EH (cell line): ENCODE results near the gene CNTF.
"Not testable (repeated sequence)": the region's sequence is repeated elsewhere in the genome, so short reads cannot be mapped to it uniquely, and the experiment has no call there.

Experiments used
- DNase-seq: peaks from one replicate; pipeline ENCODE4 v3.0.0-alpha.2; 2015; ENCODE audit warnings: low read depth

The CNTF gene, protein sequence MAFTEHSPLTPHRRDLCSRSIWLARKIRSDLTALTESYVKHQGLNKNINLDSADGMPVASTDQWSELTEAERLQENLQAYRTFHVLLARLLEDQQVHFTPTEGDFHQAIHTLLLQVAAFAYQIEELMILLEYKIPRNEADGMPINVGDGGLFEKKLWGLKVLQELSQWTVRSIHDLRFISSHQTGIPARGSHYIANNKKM

DNA sequence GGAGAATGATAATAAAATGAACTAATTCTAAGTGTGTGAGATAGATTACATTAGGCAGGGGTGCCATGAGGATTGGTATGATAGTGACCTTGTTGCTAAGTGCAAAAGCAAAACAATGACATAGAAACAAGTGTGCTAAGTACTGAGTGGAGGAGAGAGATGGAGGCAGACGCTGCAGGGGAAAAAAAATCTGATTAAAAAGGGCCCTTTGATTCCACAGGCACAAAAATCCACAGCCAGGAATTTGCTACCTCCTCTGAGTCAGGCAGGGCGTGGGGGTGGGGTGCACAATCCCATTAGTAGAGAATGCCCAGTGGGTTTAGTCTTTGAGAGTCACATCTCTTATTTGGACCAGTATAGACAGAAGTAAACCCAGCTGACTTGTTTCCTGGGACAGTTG is at the start of gene CNTF:
Gene CNTF, plus strand, starts transcription at position 322 of the 400 bp plus-strand sequence. CDS start 88 bp downstream, outside the sequence.
- DNase-seq: peak; percentile 42

DNA sequence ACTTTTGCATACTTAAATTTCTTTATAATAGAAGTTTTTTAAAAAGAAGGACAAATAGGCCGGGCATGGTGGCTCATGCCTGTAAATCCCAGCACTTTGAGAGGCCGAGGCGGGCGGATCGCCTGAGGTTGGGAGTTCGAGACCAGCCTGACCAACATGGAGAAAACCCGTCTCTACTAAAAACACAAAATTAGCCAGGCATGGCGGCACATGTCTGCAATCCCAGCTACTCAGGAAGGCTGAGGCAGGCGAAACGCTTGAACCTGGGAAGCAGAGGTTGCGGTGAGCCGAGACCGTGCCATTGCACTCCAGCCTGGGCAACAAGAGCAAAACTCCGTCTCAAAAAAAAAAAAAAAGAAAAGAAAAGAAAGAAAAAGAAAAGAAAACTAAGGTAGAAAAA is 49.6 kb upstream of the CNTF start:
- not testable (repeated sequence) for DNase-seq

GRCh38 chr11:58573451-58574104 is 48.9 kb upstream of the CNTF start:
- peak; percentile 89 for DNase-seq

DNA sequence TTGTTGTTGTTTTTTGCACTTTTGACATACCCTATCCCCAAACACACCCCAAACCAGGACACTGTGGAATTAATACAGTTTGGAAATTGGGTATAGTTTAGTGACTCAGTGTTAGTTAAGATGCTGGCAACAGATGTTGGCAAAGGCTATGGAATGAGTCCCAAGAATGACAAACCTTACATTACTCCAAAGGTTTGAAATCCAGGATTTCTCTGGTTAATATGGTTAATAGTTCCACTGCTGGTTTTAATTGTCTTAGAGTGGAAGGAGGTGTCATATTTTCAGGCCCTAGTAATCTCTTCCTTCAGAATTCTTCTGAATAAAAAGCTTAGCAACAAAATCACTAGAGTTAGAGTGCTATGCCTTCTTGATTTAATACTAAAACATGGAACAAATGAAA is 47.6 kb upstream of the CNTF start:
- DNase-seq: peak; percentile 69

- DNase-seq: peak; percentile 78
These were observed 47.0 kb upstream of the CNTF start, which contains the start of gene LPXN for GRCh38 chr11:58575377-58576020. LPXN (minus strand) TSS chr11:58575856; CDS start chr11:58575772, 84 bp downstream.

GRCh38 chr11:58576887-58577471 is 45.5 kb upstream of the CNTF start:
- DNase-seq: peak; percentile 50

DNA sequence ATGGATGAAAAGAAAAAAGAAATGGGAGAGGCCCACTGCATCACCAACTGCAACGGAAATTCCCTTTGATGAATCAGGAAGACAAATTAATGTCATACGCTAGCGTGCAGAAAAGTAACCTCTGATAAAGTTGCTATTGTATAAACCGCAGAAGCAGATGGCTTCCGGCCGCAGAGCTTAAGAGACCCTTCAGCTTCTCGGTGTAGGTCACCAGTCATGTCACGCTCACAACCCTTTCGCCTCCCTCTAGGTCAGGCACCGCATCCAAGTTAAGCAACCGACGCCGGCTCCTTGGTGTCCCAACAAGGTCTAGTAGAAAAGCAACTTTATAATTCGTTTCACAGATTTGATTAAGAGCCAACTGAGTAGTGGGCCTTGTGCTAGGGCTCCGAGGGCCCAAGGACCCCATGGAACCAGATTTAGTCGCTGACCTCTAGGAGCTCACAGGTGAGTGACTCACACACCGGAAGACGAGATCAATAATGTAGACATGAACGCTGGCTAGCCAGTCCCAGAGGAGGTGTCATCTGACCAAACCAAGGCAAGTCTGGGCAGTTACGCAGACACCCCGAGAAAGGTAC is 44.8 kb upstream of the CNTF start:
- peak; percentile 91 for DNase-seq

DNA sequence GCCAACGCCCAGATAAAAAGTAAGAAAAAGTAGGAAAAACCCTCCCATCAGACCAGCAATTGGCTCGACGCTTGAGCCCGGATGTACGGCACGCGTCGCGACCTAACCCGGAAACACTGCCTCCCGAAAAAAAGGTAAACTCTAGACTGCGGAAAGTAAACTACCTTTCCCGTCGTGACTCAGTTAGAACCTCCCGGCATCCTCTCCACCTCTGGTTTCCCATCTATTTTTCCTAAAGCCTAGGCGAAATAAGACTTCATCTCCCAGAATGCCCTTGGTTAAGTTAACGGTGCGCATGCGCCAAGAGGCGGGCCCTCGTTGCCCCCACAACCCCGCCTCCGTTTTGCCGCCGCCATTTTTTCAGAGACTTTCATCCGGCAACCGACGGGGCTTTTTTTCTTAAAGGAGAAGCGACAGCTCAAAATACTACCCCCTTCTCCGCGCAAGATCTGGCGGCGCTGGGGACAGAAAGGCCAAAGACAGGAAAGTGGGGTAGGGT is 44.3 kb upstream of the CNTF start:
- DNase-seq: peak; percentile 99

DNA sequence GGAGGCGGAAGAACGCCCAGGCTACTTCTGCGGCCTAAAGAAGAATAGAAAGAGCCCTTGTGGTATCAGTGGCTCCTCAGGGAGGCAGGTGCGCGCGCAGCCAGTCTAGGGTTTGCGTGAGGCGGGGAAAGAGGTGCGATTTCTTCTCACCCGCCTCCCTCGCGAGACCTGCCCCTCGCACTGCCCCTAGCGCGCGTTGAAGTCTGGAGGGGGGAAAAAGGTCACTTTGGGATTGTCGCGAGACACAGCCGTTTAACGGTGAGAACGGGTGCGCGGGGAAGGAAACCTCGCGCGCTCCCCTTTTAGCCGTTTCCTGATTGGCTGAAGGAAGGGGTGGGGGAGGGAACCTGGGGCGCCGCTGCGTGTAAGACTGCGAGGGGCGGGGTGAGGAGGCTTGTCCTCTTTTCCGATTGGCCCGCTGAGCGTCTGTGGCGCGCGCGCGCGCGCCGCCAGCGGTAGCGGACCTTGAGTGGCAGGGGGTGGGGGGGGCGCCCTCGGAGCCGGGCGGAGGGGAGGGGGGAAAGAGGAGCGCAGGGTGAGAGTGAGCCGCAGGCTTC is 43.8 kb upstream of the CNTF start, which contains the start of gene ZFP91:
Gene ZFP91, plus strand, starts transcription at position 429 of the 557 bp plus-strand sequence. CDS start 219 bp downstream, outside the sequence.
- peak; percentile 98 for DNase-seq

DNA sequence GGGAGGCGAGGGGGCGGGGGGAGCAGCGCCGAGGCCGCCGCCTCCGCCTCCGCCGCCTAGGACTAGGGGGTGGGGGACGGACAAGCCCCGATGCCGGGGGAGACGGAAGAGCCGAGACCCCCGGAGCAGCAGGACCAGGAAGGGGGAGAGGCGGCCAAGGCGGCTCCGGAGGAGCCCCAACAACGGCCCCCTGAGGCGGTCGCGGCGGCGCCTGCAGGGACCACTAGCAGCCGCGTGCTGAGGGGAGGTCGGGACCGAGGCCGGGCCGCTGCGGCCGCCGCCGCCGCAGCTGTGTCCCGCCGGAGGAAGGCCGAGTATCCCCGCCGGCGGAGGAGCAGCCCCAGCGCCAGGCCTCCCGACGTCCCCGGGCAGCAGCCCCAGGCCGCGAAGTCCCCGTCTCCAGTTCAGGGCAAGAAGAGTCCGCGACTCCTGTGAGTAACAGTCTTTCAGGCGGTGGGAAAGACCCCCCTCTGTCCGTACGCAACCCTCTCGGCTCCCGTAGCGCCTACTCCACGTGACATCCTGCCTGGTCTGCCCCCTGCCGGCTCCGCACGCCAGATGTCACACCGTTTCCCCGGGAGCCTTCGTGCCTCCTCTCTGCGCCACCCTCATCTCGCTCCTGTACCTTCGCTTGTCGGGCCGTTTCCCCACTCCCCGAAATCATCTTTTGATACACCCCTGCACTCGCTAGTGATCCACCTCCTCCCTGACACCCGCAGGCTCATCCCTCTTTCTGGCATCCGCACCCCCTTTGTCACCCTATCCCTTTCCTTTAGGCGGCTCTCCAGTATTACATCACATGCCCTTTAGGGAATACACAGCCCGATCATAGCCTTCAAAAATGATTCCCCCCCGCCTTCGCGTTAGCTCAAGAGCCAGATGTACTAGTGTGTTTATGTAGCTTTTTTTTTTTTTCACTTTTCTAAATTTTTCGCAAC is 43.0 kb upstream of the CNTF start:
- DNase-seq: peak; percentile 89

- no peak for DNase-seq
These were observed 42.2 kb upstream of the CNTF start for GRCh38 chr11:58580311-58580710.

- no peak for DNase-seq
These were observed 40.0 kb upstream of the CNTF start for GRCh38 chr11:58582437-58582836.

DNA sequence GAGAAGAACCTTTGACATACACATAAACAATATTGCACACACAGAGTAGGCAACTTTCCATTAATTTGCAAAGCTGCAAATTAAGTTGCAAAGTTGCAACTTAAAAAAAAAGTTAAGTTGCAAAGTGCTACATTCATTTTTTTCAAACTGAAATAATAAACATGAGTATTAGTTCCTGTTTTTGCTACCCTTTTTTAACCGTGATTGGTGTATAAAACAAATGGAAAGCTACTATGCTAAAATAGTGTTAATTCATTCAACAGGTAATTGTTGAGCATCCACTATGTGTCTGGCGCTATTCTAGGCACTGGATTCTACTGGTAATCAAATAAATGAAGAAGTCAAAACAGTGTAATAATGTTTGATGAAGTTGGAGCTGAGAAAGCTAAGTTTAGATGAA is 35.5 kb upstream of the CNTF start:
- no peak for DNase-seq

GRCh38 chr11:58591659-58592058 is 30.8 kb upstream of the CNTF start:
- DNase-seq: no peak

GRCh38 chr11:58592760-58593472 is 29.5 kb upstream of the CNTF start:
- no peak for DNase-seq

GRCh38 chr11:58594826-58595225 is 27.6 kb upstream of the CNTF start:
- no peak for DNase-seq

DNA sequence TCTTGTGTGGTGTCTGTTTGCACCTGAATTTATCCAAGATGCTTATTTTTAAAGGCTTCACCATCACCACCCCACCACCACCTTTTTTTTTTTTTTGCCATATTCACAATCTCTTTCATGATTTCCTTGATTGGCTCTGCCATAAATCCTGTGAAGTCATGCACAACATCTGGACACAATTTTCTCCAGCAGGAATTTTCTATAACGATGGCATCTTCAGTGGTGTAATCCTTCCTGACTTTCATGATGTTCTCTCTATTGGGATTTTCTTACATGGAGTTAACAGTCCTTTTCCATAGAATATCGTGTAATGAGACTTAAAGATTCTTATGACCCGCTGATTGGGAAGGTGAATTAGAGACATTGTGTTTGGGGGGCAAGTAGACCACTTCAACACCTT is 25.8 kb upstream of the CNTF start:
- DNase-seq: peak; percentile 38

DNA sequence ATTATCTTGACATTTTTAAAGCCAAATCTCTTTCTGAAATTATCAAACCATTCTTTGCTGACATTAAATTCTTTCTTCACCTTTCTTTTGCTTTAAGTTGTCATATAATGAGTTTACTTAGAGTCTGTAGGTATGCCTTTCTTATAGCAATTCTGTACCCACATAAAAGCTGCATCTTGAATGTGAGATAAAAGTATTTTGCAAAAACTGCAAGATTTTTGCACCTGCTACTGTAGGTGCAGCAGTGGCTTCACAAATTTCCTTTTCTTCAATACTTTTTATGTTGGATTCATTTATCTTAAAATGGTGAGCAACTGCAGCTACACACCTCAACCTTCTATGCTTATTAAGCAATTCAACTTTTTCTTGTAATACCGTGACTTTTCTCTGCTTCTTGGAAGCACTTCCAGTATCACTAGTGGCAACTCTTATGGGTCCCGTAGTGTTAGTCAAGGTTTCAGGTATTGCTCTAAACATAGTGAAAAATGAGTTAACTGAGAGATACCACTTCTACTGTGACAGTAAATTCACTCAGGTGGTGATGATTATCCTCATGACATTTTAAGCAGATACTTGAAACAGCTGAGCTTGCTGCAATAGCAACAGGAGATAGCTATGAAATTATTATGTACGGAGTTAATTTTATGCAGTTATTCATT is 24.9 kb upstream of the CNTF start:
- no peak for DNase-seq

DNA sequence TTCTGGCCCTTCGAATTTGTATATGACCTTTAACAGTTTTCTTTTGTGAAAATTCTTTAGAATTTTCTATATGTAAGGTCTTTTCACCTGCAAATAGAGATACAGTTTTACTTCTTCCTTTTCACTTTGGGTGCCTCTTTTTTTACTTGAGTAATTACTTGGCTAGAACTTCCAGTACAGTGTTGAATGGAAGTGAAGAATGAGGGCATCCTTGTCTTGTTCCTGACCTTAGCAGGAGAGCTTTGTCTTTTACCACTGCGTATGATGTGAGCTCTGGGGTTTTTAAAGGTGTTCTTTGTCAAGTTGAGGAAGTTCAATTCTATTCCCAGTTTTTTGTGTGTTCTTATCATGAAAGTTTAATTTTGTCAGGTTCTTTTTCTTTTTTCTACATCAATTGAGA is 22.0 kb upstream of the CNTF start:
- DNase-seq: no peak
